Central memory CD8-positive, alpha-beta T cell (primary cell): ENCODE results near the gene OSBPL6.
A peak's percentile ranks its signal among the peaks of the same experiment; 100 is the strongest.
"Not testable (repeated sequence)": the region's sequence is repeated elsewhere in the genome, so short reads cannot be mapped to it uniquely, and the experiment has no call there.

Source experiments
- ATAC-seq: fragments of 150-1000 bp; cut with Tn5 transposase; replicated peaks from 2 replicates; pipeline ENCODE4 v1.10.0; 2022; ENCODE audit warnings: mild to moderate bottlenecking, moderate FRiP score, moderate number of reproducible peaks; ENCODE audit not compliant: poor library complexity, severe bottlenecking; ENCODE audit errors: extremely low read depth
- DNase-seq, 2 donors: peaks; one replicate each; pipeline ENCODE4 v3.0.0; 2021; ENCODE audit warnings: low spot score in 2 of 2
- H3K27ac Mint-ChIP-seq: one replicate; pipeline ENCODE4 v1.8.0; 2022; ENCODE audit warnings: low read depth, mild to moderate bottlenecking, moderate library complexity, mixed read lengths
- H3K27me3 Mint-ChIP-seq: one replicate; pipeline ENCODE4 v1.8.0; 2022; ENCODE audit warnings: mixed read lengths
- H3K36me3 Mint-ChIP-seq: one replicate; pipeline ENCODE4 v1.8.0; 2022; ENCODE audit warnings: mild to moderate bottlenecking, moderate library complexity, mixed read lengths; ENCODE audit not compliant: insufficient read depth
- H3K4me1 Mint-ChIP-seq: one replicate; pipeline ENCODE4 v1.8.0; 2022; ENCODE audit warnings: mixed read lengths
- H3K4me3 Mint-ChIP-seq: one replicate; pipeline ENCODE4 v1.8.0; 2022; ENCODE audit warnings: mild to moderate bottlenecking, moderate library complexity, mixed read lengths
- H3K9me3 Mint-ChIP-seq: one replicate; pipeline ENCODE4 v1.8.0; 2022; ENCODE audit warnings: mixed read lengths

The OSBPL6 gene

GRCh38 chr2:178397002-178397605 lies 202.8 kb downstream of the OSBPL6 start:
- Mint-ChIP-seq H3K9me3 (no peaks in the 10 kb centered on the region), H3K27me3 (no peaks in the 10 kb centered on the region), H3K27ac (no peak overlapping the region), H3K4me3 (no peak overlapping the region), H3K4me1 (no peaks in the 10 kb centered on the region), H3K36me3 (no peaks in the 10 kb centered on the region)
- ATAC-seq (no peak), DNase-seq (no peak)

- Mint-ChIP-seq H3K27me3 (no peaks in the 10 kb centered on the region), H3K36me3 (no peaks in the 10 kb centered on the region), H3K4me1 (peaks cover 5% of the 10 kb centered on the region), H3K9me3 (no peaks in the 10 kb centered on the region), H3K4me3 (no peak overlapping the region), H3K27ac (no peak overlapping the region)
- DNase-seq (no peak), ATAC-seq (no peak)
Observed at GRCh38 chr2:178401994-178402437, 207.7 kb downstream of the OSBPL6 start.

- H3K27ac Mint-ChIP-seq: no peak overlapping the region
- no peak overlapping the region for H3K4me3 Mint-ChIP-seq
- no peaks in the 10 kb centered on the region for H3K27me3 Mint-ChIP-seq
- H3K4me1 Mint-ChIP-seq: peaks cover 5% of the 10 kb centered on the region
- H3K9me3 Mint-ChIP-seq: no peaks in the 10 kb centered on the region
- DNase-seq (no peak), ATAC-seq (no peak)
- no peaks in the 10 kb centered on the region for H3K36me3 Mint-ChIP-seq
Observed at GRCh38 chr2:178403671-178404306, 209.5 kb downstream of the OSBPL6 start.

GRCh38 chr2:178404368-178404767 lies 210.1 kb downstream of the OSBPL6 start:
- no peak for ATAC-seq
- Mint-ChIP-seq H3K27me3 (no peaks in the 10 kb centered on the region), H3K9me3 (no peaks in the 10 kb centered on the region), H3K4me3 (no peak overlapping the region), H3K36me3 (no peaks in the 10 kb centered on the region), H3K4me1 (peaks cover 5% of the 10 kb centered on the region), H3K27ac (no peak overlapping the region)
- DNase-seq: no peak

GRCh38 chr2:178409261-178409660 lies 214.9 kb downstream of the OSBPL6 start:
- Mint-ChIP-seq H3K36me3 (peaks cover 5% of the 10 kb centered on the region), H3K9me3 (no peaks in the 10 kb centered on the region), H3K27me3 (no peaks in the 10 kb centered on the region), H3K4me3 (no peak overlapping the region), H3K4me1 (peaks cover 15% of the 10 kb centered on the region), H3K27ac (no peak overlapping the region)
- DNase-seq: no peak
- no peak for ATAC-seq

- Mint-ChIP-seq H3K4me1 (peaks cover 30% of the 10 kb centered on the region), H3K27me3 (no peaks in the 10 kb centered on the region), H3K9me3 (no peaks in the 10 kb centered on the region), H3K36me3 (peaks cover 7% of the 10 kb centered on the region), H3K27ac (no peak overlapping the region), H3K4me3 (no peak overlapping the region)
- ATAC-seq (no peak), DNase-seq (no peak)
Observed at GRCh38 chr2:178412047-178412446, 217.7 kb downstream of the OSBPL6 start.

GRCh38 chr2:178412453-178412852 lies 218.1 kb downstream of the OSBPL6 start:
- DNase-seq, H3K9me3 Mint-ChIP-seq, H3K27me3 Mint-ChIP-seq, ATAC-seq, H3K36me3 Mint-ChIP-seq, H3K27ac Mint-ChIP-seq: not testable (repeated sequence)
- peak overlapping the region; percentile 93 for H3K4me3 Mint-ChIP-seq
- peaks cover 32% of the 10 kb centered on the region for H3K4me1 Mint-ChIP-seq

- H3K9me3 Mint-ChIP-seq: no peaks in the 10 kb centered on the region
- H3K36me3 Mint-ChIP-seq: peaks cover 7% of the 10 kb centered on the region
- ATAC-seq (peak; percentile 82), DNase-seq (peak; percentile 60 to 66)
- peak overlapping the region; percentile 98 for H3K27ac Mint-ChIP-seq
- peak overlapping the region; percentile 93 for H3K4me3 Mint-ChIP-seq
- no peaks in the 10 kb centered on the region for H3K27me3 Mint-ChIP-seq
- H3K4me1 Mint-ChIP-seq: peaks cover 32% of the 10 kb centered on the region
Observed at GRCh38 chr2:178413472-178414265, 219.4 kb downstream of the OSBPL6 start.

GRCh38 chr2:178414266-178415247 lies 220.2 kb downstream of the OSBPL6 start:
- ATAC-seq (peak; percentile 55), DNase-seq (peak; percentile 60 to 63)
- Mint-ChIP-seq H3K4me3 (peak overlapping the region; percentile 93), H3K9me3 (no peaks in the 10 kb centered on the region), H3K27me3 (no peaks in the 10 kb centered on the region), H3K4me1 (peaks cover 32% of the 10 kb centered on the region), H3K27ac (peak overlapping the region; percentile 98), H3K36me3 (peaks cover 7% of the 10 kb centered on the region)

GRCh38 chr2:178415979-178416378 lies 221.7 kb downstream of the OSBPL6 start:
- Mint-ChIP-seq H3K4me1 (peaks cover 32% of the 10 kb centered on the region), H3K9me3 (no peaks in the 10 kb centered on the region), H3K36me3 (peaks cover 7% of the 10 kb centered on the region), H3K4me3 (no peak overlapping the region), H3K27ac (no peak overlapping the region), H3K27me3 (no peaks in the 10 kb centered on the region)
- DNase-seq (no peak), ATAC-seq (no peak)

GRCh38 chr2:178417916-178418315 lies 223.6 kb downstream of the OSBPL6 start:
- no peaks in the 10 kb centered on the region for H3K9me3 Mint-ChIP-seq
- H3K4me3 Mint-ChIP-seq: no peak overlapping the region
- DNase-seq: no peak
- peaks cover 32% of the 10 kb centered on the region for H3K4me1 Mint-ChIP-seq
- H3K36me3 Mint-ChIP-seq: peaks cover 7% of the 10 kb centered on the region
- H3K27me3 Mint-ChIP-seq: no peaks in the 10 kb centered on the region
- no peak for ATAC-seq
- no peak overlapping the region for H3K27ac Mint-ChIP-seq

GRCh38 chr2:178418426-178418825 lies 224.1 kb downstream of the OSBPL6 start:
- Mint-ChIP-seq H3K9me3 (no peaks in the 10 kb centered on the region), H3K36me3 (peaks cover 7% of the 10 kb centered on the region), H3K27ac (no peak overlapping the region), H3K4me1 (peaks cover 27% of the 10 kb centered on the region), H3K27me3 (no peaks in the 10 kb centered on the region), H3K4me3 (no peak overlapping the region)
- DNase-seq: no peak
- no peak for ATAC-seq
